GM12872 (cell line): ENCODE measurements around the gene CEP44.

Experiments used
- TF ChIP-seq, protein P1 (sequence below): IDR thresholded peaks from 3 replicates; pipeline ENCODE4 v1.5.1; 2011; ENCODE audit warnings: low read depth, mild to moderate bottlenecking, low read length, moderate library complexity; ENCODE audit not compliant: insufficient read depth

CEP44 gene

DNA sequence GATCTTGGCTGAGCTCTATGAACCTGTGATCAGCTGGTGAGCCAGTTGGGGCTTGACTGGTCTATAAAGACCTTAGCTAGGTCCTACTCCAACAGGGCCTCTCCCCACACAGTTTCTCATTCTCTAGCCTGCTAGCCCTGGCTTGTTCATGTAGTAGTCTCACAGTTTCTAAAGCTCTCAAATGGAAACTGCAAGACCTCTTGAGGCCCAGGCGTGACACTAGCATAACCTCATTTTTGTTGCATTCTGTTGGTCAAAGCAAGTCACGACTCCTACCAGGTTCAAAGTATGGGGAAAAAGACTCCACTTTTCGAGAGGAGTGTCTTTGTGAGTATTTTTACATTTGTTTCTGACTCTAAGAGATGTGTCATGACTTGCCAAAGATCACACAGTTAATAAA lies 50.9 kb downstream of the CEP44 start:
- TF ChIP-seq, protein P1, sequence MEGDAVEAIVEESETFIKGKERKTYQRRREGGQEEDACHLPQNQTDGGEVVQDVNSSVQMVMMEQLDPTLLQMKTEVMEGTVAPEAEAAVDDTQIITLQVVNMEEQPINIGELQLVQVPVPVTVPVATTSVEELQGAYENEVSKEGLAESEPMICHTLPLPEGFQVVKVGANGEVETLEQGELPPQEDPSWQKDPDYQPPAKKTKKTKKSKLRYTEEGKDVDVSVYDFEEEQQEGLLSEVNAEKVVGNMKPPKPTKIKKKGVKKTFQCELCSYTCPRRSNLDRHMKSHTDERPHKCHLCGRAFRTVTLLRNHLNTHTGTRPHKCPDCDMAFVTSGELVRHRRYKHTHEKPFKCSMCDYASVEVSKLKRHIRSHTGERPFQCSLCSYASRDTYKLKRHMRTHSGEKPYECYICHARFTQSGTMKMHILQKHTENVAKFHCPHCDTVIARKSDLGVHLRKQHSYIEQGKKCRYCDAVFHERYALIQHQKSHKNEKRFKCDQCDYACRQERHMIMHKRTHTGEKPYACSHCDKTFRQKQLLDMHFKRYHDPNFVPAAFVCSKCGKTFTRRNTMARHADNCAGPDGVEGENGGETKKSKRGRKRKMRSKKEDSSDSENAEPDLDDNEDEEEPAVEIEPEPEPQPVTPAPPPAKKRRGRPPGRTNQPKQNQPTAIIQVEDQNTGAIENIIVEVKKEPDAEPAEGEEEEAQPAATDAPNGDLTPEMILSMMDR = no peak

DNA sequence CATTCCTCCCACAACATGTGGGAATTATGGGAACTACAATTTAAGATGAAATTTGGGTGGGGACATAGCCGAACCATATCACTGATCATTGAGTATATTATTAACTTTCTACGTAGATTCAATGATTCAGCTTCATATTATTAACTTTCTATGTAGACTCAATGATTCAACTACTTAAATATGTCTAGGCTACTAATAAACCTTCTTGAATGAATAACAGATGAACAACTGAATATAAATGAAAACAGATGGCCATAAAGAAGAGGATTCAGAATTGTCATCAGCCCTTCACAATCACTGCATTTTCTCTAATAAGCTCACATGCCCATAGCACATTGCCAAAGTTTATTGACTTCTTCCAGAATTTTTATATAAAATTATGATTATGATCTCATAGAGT lies 57.0 kb downstream of the CEP44 start:
- TF ChIP-seq, protein P1 = no peak

DNA sequence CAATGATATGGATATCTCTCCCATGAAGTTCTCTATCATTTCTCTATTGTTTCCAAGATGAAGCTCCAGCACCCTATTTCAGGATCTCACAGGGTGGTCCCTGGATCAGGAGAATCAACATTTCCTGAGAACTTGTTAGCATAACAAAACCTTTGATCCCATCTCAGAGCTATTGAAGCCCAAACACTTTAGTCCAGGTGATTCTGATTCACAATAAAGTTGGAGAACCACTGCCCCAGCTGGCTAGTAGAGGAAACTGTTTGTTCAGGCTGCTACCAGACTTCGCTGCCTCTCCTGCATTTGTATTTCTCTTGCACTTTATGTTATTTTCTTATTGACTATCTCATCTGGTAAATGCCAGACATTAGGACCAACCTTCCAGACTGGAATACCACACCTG lies 65.4 kb downstream of the CEP44 start:
- TF ChIP-seq, protein P1 = no peak

DNA sequence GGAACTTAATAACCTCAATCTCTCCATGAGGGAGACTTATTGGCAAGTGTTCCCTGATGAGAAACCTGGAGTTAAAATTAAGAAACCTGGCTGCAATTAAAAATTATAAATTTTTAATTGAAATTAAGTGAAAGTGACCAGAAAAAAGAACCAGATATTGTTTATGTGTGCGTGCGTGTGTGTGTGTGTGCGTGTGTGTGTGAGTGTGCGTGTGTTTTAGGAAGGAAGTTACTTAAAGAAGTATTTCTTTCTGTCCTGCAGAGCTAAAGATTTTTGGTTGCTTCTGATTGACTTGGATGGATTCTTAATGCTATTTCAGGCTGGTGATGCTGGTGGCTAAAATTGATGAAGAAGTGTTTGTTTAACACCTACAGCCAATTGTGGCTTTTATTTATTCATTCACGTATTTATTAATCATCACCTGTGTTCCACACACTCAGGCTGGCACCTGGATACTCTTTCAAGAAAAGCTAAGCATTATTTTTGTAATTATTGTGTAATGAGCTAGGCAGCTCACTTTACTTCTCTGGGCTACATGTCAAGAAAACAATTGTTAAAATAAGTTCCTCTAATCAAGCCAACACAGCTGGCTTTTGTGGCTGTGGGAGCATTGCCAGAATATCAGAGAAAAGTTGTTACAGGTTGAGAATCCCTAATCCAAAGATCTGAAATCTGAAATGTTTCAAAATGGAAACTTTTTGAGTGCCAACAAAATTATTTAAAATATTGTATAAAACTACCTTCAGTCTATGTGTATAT lies 68.5 kb downstream of the CEP44 start:
- TF ChIP-seq, protein P1 = no peak

DNA sequence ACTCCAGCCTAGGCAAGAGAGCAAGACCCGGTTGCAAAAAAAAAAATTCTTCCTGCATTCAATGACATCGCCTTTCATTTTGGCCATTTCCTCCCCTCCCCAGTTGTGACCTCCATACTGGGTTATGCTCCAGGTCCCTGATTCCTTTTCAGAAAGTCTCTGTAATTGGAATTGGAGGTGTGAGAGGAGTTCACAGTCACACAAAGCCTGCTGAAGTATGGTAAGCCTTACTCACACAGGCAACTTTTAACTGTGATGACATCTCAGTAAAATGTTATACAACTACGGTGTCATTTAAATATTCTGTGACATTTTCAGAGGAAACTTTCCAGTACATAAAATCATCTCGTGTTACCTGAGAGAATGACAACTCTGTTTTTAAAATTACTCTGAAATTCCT lies 73.6 kb downstream of the CEP44 start:
- TF ChIP-seq, protein P1 = no peak

DNA sequence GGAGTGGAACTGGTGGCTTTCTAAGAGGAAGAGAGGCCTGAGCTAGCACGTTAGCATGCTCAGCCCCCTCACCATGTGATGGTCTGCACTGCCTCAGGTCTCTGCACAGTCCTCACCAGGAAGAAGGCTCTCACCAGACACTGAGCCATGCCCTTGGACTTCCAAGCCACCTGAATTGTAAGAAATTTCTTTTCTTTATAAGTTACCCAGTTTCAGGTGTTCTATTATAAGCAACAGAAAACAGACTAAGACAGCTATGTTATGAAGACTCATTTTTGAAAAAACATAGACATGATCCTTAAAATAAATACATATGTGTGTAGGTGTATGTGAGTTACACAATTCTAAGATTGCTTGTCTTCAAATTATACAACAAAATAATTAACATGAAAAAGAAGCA lies 74.7 kb downstream of the CEP44 start:
- TF ChIP-seq, protein P1 = no peak

DNA sequence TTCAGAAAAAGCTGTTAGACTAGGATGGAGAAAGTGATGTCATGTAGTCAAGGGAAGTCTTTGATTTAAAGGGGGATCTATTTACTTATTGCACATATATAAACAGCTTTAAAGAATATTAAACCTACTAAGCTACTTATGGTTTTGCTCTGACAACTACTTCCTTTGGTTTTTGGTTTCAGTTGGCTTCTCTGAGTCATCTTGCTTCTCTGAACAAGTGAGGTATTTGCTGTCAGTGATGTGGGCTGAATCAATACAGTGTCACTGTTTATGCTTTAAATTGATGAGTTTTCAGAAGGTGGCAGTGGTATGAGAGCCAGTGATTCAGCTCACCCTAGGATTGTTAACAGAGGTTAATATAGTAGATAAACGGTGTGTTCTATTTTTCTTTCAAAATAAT lies 75.1 kb downstream of the CEP44 start:
- TF ChIP-seq, protein P1 = no peak
